GM18519 (cell line): ENCODE data around the gene C19orf38.
"Not testable (repeated sequence)": the region's sequence is repeated elsewhere in the genome, so short reads cannot be mapped to it uniquely, and the experiment has no call there.

Source experiments
- ATAC-seq: cut with Tn5 transposase; IDR thresholded peaks from one replicate; pipeline ENCODE4 v1.9.1; 2021; ENCODE audit warnings: mild to moderate bottlenecking, moderate library complexity; ENCODE audit not compliant: unreplicated experiment, low FRiP score

Gene C19orf38

DNA sequence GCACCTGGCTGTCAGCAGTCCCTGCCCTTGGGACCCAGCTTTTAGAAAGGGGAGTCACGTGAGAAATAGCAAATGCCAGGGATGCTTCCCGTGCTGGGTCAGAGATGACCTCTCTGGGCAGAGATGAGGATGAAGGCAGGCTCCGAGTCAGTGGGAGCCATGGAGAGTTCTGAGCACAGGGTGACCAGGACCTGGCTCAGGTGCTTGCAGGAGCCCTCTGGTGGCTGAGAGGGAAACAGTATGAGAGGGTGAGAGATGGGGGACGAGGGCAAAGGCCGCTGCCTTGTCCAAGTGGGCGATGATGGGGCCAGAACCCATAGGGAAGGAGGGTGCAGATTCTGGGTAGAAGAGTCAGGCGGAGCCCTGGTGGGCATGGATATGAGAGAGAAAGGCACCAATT is 28.0 kb upstream of the C19orf38 start:
- ATAC-seq = no peak

DNA sequence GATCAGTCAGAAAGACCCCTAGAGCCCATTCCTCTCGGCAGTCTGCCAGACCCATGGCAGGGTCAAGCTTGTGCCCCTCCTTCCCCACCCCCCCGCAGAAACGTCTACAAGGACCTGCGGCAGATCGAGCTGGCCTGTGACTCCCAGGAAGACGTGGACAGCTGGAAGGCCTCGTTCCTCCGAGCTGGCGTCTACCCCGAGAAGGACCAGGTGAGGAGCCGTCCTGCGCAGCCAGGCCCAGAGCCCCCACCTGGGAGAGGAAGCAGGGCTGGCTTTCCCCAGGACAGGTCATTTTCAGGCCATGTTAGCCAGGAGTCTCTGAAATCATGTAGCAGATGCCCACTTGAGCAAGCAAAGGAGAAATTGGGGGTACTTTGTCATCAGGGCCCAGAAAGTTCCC is 24.5 kb upstream of the C19orf38 start:
- no peak for ATAC-seq

DNA sequence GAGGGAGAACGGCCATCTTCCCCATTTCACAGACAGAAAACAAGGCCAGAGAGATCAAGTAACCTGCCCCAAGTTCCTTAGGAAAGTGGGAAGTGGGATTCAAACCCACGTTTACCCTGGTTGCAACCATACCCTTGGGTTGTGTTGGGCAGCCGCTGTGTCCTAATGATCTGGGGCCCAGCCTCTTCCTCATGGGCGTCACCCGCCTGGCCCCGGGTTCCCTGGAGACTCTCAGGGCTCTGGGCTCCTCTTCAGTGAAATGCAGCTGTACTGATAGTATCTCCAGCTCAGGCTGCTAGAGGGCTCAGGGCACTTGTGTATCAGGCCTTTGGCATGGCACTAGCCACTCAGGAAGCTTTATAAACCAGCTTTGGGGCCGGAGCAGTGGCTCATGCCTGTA is 22.0 kb upstream of the C19orf38 start:
- no peak for ATAC-seq

DNA sequence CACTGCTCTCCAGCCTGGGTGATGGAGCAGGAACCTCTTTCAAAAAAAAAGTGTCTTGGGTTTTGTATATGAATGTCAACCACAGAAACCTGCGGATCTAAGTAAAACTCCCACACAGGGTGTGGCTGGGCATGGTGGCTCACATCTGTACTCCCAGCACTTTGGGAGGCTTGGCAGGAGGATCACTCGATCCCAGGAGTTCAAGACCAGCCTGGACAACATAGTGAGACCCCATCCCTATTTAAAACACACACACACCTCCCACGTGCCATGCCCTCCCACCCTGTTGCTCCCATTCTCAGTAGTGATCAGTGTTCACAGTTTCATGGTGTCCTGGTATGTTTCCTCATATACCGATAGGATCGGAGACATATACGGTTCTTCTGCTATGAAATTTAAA is 21.4 kb upstream of the C19orf38 start:
- ATAC-seq = no peak

DNA sequence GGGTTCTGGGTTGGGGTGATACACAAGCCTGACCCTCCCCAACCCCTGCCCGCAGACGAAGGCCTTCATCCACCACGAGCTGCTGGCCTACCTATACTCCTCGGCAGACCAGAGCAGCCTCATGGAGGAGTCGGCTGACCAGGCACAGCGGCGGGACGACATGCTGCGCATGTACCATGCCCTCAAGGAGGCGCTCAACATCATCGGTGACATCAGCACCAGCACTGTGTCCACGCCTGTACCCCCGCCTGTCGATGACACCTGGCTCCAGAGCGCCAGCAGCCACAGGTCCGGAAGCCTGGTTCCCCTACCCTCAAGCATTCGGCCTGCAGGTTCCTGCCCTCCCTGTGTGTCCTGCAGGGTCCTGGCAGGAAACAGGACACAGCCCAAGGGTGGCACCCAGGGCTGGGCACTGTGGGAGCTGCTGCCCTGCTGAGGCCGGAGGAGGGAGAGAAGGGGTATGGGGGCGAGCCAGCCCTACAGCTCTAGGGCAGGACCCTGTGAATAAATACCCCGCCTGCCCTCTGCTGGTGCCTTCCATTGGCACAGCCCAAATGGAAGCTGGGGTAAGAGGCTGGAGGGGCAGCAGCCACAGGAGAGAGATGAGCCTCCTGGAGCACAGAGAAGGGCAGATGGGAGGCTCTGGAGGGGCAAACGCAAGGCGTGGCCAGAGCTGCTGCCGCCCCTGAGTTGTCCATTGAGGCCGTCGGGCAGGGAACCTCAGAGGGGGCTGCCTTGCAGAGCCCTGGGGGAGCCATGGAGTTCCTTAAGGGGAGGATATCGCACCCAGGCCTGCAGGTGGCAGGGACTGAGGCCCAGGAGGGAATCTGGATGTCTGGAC is 19.0 kb upstream of the C19orf38 start:
- ATAC-seq = no peak

DNA sequence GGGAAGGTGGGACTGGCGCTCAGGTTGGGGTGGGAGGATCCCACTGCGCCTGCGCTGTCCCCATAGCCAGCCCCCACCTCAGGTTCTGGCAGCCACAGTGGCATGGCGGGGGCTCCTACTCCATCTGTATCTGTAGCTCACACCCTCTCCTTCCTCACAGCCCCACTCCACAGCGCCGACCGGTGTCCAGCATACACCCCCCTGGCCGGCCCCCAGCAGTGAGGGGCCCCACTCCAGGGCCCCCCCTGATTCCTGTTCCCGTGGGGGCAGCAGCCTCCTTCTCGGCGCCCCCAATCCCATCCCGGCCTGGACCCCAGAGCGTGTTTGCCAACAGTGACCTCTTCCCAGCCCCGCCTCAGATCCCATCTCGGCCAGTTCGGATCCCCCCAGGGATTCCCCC is 18.2 kb upstream of the C19orf38 start:
- no peak for ATAC-seq

DNA sequence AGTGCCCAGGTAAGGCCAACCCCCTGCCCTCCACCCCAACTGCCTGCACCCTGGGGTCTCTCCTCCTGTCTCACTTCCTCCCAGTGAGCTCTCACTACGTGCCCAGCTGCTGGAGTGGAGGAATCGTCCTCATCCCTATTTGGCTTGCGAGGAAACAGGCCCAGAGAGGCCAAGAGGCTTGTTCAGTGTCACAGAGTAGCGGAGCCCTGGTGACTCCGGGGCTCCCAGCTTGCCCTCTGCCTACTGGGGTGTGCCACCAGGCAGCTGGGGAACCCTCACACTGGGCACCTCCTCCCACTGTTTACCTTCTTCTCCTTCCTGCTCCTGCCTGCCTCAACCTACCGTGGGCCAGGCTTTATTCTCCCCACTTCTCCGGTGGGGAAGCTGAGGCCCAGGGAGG is 17.8 kb upstream of the C19orf38 start:
- no peak for ATAC-seq

DNA sequence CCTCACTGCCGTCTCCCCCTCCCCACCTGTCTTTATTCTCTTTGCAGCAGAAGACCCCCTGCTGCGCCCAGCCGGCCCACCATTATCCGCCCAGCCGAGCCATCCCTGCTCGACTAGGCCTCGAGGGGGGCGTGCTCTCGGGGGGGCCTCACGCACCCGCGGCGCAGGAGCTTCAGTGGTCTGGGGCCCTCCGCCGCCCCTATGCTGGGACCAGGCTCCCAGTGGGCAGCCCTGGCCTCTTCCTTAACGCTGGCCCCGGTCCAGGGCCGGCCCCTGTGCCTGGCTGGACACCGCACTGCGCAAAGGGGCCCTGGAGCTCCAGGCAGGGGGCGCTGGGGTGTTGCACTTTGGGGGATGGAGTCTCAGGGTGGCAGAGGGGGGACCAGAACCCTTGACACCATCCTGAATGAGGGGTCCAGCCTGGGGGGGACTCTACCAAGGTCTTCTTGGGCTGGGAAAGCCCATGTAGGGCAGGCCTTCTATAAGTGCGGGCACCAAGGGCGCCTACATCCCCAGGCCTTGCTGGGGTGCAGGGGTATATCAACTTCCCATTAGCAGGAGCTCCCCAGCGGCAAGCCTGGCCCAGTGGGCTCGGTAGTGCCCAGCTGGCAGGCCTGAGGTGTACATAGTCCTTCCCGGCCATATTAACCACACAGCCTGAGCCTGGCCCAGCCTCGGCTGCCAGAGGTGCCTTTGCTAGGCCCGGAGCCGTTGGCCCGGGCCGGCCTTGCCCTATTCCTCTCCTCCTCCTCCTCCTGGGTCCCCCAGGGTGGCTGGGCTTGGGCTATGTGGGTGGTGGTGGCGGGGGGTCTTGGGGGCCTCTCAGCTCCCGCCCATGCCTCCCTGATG is 17.1 kb upstream of the C19orf38 start:
- ATAC-seq = no peak

DNA sequence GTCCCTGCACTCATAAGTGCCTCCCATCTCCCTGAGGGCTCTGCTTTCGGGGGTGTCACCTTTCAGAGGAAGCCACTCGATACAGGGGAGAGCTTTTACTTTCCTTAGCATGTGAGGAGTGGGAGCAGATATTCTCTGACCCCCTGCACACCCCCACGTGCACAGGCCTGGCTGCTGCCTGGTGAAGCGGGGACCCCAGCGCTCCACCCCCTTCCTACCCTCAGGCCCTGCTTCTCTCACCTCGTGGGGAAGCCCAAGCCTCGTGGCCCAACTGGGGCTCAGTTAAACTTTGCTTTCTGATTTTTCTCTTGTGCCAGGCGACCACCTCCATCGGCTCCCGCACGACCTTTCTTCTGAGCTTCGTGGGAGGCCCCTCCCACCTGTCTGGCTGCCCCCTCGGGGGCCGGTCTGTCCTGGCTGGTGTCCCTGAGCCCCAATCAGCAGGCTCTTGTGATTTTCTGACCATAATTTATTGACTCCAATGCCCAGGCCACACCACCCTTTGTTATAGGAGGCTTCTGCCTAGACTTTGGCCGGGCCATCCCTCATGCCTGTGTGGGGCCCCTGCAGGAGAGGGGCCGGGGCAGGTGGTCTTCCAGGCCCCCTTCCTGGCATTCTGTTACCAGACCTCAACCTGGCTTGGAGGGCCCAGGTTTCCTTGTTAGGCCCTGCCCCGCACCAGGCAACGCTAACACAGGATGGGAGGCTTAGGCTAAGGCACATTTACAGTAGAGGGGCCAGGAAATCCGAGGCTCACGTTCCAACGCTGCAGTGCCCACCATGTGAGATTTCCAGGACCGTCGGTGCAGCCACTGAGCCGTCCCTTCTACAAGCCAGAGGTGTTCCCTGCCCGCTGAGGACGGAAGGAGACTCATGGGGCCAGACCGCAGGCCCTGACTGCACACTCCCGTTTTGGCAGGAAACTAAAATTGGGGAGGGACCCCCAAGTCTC is 16.0 kb upstream of the C19orf38 start:
- ATAC-seq = no peak

DNA sequence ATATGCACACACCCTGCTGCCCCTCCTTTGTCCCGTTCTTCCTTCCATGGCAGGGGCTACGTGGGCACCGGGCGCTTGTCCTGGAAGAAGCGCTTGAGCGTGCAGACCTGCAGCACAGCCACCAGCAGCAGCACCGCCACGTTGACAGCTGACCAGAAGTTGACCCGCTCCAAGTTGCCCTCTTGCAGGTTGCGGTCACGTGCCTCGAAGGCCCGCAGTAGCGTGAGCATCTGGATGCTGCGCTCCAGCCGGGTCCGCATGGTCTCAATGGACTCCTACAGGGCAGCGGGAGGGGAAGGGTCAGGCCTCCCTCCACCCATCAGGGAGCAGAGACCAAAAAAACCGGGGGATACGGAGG is 15.3 kb upstream of the C19orf38 start:
- ATAC-seq = no peak

DNA sequence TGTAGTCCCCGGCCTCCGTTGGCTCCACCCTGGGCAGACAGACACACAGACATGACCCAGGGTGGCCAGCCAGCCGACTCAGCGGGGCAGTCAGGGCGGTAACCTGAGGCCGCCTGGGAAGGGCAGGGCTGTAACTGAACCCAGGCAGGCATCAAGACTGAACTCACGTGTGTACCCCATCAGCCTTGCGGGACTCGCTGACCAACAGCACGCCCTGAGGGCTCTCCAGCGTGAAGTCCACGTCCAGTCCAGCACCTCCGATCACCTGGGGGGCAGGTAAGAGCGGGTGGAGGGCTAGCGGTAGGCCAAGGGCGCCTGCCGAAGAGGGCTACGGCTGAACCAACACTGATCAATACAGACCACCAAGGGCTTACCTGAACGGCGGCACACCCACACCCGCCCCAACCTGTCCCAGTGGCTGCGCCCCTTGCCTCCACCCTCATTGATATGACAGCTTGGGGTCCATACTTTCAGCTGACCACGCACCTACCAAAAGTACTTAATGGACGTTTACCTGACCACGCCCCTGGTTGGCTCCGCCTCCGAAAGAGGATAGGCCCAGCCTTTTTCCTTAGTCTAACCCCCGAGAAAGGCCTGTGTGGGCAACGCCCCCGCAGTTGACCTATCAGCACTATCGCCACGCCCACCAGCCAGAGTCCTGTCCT is 13.0 kb upstream of the C19orf38 start:
- ATAC-seq = no peak

DNA sequence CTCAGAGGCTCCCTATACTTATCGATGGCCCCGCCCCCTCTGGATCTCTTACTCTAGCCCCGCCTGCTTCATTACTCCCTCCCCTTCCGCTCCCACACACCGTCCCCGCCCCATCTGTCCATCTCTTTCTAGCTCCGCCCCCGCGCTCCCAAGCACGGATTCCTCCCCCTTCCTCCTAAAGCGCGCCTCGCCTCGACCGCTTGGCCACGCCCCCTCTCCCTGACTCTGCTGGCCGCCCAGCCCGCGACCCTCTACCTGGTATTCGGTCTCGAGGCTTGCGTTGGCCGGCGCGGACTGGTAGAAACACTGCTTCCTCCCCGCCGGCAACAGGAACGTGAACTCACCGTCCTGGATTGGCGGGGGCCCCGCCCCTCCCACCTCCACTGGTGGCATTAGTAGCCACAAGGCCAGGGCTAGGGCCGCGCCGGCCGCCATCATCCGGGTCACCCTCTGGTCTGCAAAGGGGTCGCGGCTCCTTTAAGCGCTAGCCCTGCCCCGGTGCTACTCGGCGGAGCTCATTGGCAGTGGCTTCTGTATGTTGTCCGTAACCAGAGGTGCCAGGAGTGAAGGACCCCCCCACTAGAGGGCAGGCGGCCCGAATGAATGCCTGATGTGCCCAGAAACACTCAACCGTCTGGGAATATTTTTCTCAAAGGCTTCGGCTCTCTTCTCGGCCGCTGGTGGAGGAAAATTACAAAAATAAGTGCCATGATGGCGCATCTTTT is 12.3 kb upstream of the C19orf38 start, which contains the start of gene TMED1:
TMED1 (minus strand) TSS at position 459 of the 725 bp plus-strand sequence; CDS start at position 438, 21 bp downstream.
- ATAC-seq = peak; percentile 61

DNA sequence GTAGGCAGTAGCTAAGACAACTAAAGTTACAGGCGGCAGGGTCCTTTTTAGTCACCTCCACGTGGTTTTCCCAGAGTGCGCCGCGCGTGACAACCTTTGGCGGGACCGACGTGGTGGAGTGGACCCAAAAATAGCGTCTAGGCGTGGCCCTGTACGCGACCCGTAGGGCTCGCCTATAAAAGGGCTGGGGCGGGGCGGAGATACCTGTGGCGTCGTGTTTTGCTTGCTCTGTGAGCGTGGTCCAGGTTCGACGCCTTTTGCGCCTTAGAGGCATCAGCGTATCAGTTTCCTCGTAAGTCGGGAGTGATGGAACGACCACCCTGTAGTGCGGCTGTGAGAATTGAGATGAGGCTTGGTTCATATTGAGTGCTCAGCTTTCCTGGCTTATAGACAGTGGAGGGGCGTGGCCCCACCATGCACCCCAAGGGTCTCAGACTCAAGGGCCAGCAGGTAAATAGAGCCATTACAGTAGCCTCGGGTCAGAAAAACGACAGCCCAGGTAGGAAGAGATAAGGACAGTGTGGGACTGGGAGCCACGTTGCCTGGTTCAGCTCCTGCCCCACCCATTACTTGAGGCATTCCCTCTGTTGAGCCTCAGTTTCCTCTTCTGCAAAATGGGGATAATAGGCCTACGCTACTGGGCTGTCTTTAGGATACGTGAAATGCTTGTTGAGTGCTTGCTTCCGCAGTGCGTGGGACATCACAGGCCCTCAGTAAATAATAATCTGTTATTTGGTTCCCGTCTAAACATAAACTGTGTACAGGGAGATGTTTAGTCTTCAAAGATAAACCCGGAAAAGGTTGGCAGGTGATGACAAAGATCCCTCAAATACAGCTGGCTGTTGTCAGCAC is 11.5 kb upstream of the C19orf38 start:
- ATAC-seq = peak; percentile 6

DNA sequence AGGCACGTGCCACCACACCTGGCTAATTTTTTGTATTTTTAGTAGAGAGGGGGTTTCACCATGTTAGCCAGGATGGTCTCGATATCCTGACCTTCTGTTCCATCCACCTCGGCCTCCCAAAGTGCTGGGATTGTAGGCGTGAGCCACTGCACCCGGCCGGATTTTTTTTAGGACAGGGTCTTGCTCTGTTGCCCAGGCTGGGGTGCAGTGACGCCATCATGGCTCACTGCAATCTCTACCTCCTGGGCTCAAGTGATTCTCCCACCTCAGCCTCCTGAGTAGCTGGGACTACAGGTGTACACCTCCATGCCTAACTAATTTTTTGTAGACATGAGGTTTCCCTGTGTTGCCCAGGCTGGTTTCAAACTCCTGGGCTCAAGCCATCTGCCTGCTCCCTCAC is 10.6 kb upstream of the C19orf38 start:
- not testable (repeated sequence) for ATAC-seq

DNA sequence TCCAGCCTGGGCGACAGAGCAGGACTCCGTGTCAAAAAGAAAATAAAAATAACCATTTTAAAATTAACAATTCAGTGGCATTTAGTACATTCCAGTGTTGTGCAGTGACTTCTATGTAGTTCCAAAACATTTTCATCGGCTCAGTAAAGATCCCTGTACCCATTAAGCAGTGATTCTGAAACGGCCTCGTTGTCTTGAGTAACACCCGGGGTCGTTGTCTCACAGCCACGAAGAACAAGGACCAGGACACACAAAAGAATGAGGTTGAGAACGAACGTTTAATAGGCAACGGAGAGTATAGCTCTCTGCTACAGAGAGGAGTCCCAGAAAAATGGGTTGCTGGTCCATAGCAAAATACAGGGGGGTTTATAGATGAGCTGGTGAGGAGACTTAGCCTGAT is 9.8 kb upstream of the C19orf38 start:
- no peak for ATAC-seq

DNA sequence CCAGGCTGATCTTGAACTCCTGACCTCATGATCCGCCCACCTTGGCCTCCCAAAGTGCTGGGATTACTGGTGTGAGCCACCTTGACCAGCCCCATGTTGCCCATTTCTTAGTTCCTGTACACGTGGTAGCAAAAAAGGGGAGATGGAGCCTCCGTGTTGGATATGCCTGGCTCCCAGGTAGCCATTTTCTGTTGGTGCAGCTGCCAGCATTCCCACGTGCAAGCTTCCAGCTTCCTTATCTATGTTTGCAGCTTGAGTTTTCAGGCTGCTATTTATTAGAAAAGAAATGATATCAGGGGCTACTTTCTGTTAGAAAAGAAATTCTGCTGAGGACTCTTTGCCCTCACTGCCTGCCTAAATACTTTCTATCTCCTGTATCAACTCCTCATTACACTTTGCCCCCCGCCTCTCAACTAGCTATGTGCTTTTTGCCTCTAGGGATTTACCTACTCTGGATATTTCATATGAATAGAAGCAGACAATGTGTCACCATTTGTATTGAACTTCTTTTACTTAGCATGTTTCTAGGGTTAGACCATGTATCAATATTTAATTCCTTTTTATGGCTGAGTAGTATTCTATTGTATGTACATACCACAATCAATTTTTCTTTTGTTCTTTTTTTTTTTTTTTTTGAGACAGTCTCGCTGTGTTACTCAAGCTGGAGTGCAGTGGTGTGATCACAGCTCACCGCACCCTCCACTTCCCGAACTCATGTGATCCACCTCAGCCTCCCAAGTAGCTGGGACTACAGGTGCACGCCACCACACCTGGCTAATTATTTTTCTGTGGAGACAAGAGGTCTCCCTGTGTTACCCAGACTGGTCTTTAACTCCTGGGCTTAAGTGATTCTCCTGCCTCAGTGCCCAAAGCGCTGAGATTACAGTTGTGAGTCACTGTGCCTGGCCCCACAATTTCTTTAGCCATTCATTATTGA is 8.8 kb upstream of the C19orf38 start:
- no peak for ATAC-seq

DNA sequence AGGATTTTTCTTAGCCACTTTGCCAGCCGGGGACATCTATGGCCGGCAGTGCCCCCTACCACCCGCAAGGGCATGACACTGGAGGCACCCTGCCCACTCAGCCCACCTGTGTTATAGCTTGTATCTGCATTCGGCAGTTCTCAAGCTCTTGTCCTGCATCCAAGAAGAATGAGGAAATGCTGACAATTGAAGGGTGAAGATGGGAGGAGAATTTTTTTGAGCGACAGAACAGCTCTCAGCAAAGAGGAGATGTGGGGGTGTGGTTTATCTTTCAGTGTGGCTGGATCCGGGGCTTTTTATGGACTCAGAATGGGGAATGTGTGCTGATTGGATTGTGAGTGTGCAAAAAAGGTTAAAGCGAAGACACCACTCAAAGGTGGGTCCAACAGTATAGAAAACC is 5.4 kb upstream of the C19orf38 start:
- no peak for ATAC-seq
